KMS-11 (cell line): ENCODE measurements around the gene MYRIP.

Source experiments
- H2AFZ ChIP-seq: fragments of 200-600 bp; sonication (generic); 2 replicates; pipeline ENCODE4 v1.6.1; 2016; ENCODE audit warnings: antibody characterized with exemption, mixed run types, low read depth
- H3K27ac ChIP-seq: fragments of 200-600 bp; sonication (generic); 2 replicates; pipeline ENCODE4 v1.6.1; 2016; ENCODE audit warnings: mild to moderate bottlenecking, mixed run types
- H3K27me3 ChIP-seq: fragments of 200-600 bp; sonication (generic); 2 replicates; pipeline ENCODE4 v1.6.1; 2017; ENCODE audit warnings: mild to moderate bottlenecking, low read depth, mixed run types, moderate library complexity; ENCODE audit not compliant: insufficient read depth
- H3K36me3 ChIP-seq: fragments of 200-600 bp; sonication (generic); 2 replicates; pipeline ENCODE4 v1.6.1; 2017; ENCODE audit warnings: mild to moderate bottlenecking, mixed run types; ENCODE audit not compliant: insufficient read depth
- H3K4me1 ChIP-seq: fragments of 200-600 bp; sonication (generic); 2 replicates; pipeline ENCODE4 v1.6.1; 2016; ENCODE audit warnings: mild to moderate bottlenecking, low read depth, mixed run types; ENCODE audit not compliant: poor library complexity, severe bottlenecking
- H3K4me2 ChIP-seq: fragments of 200-600 bp; sonication (generic); 2 replicates; pipeline ENCODE4 v1.7.0; 2016; ENCODE audit warnings: mild to moderate bottlenecking, mixed run types
- H3K4me3 ChIP-seq: fragments of 200-600 bp; sonication (generic); IDR thresholded peaks from 2 replicates; pipeline ENCODE4 v1.6.1; 2017; ENCODE audit warnings: low read depth, low read length, mixed read lengths; ENCODE audit not compliant: insufficient read depth
- H3K79me2 ChIP-seq: fragments of 200-600 bp; sonication (generic); 2 replicates; pipeline ENCODE4 v1.6.1; 2016; ENCODE audit warnings: low read depth, mixed run types; ENCODE audit not compliant: insufficient read depth
- H3K9ac ChIP-seq: fragments of 200-600 bp; sonication (generic); 2 replicates; pipeline ENCODE4 v1.6.1; 2016; ENCODE audit warnings: mild to moderate bottlenecking, mixed run types
- H4K20me1 ChIP-seq: fragments of 200-600 bp; sonication (generic); 2 replicates; pipeline ENCODE4 v1.6.1; 2016; ENCODE audit warnings: mild to moderate bottlenecking, mixed run types; ENCODE audit not compliant: insufficient read depth
- CTCF ChIP-seq: fragments of 200-600 bp; sonication (generic); conservative IDR thresholded peaks from 2 replicates; pipeline ENCODE4 v1.6.1; 2017; ENCODE audit warnings: low read depth, mild to moderate bottlenecking, antibody characterized with exemption, low read length, moderate library complexity, mixed read lengths

Gene MYRIP

GRCh38 chr3:40086890-40087883, 277.8 kb downstream of the MYRIP start:
- Histone ChIP-seq H3K4me1 (no peaks in the 10 kb centered on the region), H3K27me3 (no peaks in the 10 kb centered on the region), H4K20me1 (no peaks in the 10 kb centered on the region), H3K4me2 (no peak overlapping the region), H3K9ac (no peak overlapping the region), H2AFZ (no peak overlapping the region), H3K36me3 (no peaks in the 10 kb centered on the region), H3K4me3 (no peak overlapping the region), H3K27ac (no peak overlapping the region), H3K79me2 (no peaks in the 10 kb centered on the region)
- TF ChIP-seq CTCF: no peak

DNA sequence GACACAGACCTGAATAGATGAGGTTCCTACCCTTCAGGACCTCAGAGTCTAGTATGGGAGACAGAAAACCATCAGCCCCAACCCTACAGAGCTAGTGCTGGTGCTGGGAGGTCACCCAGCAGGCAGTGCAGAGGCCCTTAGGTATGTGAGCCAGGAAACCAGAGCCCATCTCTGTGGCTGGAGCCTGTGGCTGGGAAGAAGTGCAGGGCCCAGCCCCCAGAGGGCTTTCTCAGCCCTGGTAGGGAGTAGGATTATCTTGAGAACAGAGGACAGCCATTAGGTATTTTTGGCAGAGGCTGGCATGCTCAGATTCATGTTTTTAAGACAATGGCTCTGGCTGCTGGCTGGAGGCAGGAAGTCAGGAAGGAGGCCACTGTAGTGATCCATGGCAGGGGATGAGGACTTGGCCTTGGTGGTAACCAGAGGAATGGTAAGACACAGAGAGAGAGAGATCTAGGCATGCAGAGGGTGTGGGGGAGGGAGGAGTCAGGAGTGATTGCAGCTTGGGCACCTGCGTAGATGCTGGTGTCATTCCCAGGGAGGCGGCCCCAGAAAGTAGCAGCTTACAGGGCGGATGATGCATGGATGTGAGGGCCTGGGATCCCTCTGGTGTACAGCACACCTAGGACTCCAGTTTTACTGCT, 279.2 kb downstream of the MYRIP start:
- Histone ChIP-seq H3K27me3 (no peaks in the 10 kb centered on the region), H3K4me2 (no peak overlapping the region), H3K36me3 (no peaks in the 10 kb centered on the region), H3K4me3 (no peak overlapping the region), H2AFZ (no peak overlapping the region), H3K9ac (no peak overlapping the region), H4K20me1 (no peaks in the 10 kb centered on the region), H3K79me2 (no peaks in the 10 kb centered on the region), H3K4me1 (no peaks in the 10 kb centered on the region), H3K27ac (no peak overlapping the region)
- TF ChIP-seq CTCF: no peak

DNA sequence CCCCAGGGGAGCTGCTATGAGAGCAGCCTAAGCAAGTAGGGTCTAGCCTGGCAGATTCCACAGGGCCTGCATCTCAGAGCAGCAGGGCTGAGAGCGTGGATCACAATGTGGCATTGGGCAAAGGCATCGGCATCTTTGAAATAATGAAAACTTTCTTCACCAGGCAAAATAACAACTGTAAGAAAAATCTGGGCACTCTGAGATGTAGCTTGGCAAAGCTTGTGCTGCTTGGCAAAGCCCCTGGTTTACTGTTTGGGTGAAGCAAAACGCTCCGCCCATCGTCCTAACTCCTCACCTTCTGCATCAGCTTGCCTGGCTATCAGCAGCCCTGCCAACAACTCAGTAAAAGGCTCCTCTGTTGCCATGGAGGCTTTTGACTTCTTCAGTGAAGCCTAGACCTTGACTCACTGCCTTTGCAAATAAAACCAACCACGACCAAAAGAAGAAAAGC, 287.3 kb downstream of the MYRIP start:
- H3K36me3 ChIP-seq: no peaks in the 10 kb centered on the region
- no peaks in the 10 kb centered on the region for H3K27me3 ChIP-seq
- no peak for TF ChIP-seq CTCF
- H3K4me1 ChIP-seq: no peaks in the 10 kb centered on the region
- no peak overlapping the region for H3K4me3 ChIP-seq
- no peak overlapping the region for H3K4me2 ChIP-seq
- no peak overlapping the region for H3K27ac ChIP-seq
- H3K9ac ChIP-seq: no peak overlapping the region
- no peak overlapping the region for H2AFZ ChIP-seq
- H3K79me2 ChIP-seq: no peaks in the 10 kb centered on the region
- H4K20me1 ChIP-seq: no peaks in the 10 kb centered on the region

DNA sequence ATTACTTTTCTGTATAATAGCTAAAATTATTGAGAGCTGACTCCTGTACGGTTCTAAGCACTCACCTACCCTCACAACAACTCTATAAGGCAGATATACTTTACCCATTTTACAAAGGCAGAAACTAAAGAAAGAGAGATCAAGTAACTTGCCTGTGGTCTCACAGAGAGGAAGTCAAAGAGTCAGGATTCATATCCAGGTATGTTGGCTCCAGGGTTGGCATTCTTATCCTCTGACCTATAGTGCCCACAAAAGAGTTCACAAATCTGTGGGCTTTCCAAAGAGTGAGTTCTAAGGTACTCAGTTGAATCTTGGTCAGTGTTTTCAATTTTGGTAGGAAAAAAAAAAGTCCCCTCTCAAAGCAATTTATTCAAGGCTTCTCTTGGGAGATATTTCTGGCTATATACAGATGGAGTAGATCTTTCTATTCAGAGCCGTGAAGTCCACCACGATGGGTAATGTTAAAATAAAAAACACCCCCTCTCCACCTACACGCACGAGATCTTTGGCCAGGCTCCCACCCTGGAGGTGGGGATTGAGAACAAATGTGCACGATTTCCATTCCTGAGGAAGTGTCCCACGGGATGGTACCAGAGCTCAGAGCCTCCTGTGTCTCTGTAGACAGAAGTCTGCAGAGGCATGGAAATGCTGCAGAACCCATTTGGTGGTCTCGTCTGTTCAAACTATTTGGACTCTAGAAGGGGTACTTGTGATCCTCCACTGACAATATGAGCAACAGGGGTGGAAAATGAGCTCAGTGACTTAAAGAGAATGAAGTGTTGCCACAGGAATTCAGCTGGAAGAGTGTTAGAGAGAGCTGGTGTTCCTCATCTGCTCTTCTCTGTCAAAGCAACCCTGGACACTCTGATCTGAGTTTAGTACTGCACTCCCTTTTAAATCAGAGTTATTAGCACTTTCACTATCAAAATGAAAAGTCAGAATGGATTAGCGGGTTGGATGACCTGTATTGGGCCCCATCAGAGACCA, 288.0 kb downstream of the MYRIP start:
- Histone ChIP-seq H3K4me2 (no peak overlapping the region), H3K27me3 (no peaks in the 10 kb centered on the region), H4K20me1 (no peaks in the 10 kb centered on the region), H3K27ac (no peak overlapping the region), H3K36me3 (no peaks in the 10 kb centered on the region), H3K4me1 (no peaks in the 10 kb centered on the region), H3K79me2 (no peaks in the 10 kb centered on the region), H3K4me3 (no peak overlapping the region), H3K9ac (no peak overlapping the region), H2AFZ (no peak overlapping the region)
- TF ChIP-seq CTCF: no peak
